ENCODE results near the gene UBE2V1. TPM values are rescaled to one million over a fixed set of nuclear protein-coding genes. Genes with fewer than 3 reads are reported as not detected.
A peak's percentile ranks its signal among the peaks of the same experiment; 100 is the strongest.

UBE2V1 gene
- total and polyA plus RNA-seq, 2 of the 13 experiments (the other 11 are each of a cell fraction or from before 2014, with no cell fraction given), result 81.3 to 132 TPM

- TF ChIP-seq ZBTB34 (CRISPR knock-in tag; IDR thresholded peaks at IDR 0.05) (0 out of 2 replicates have a peak, but pooled peaks have one; percentile 44), ZNF761 (CRISPR knock-in tag; conservative IDR thresholded peaks at IDR 0.05) (peak; percentile 71; the same call in 1 of the 2 replicates), ZNF614 (CRISPR knock-in tag; IDR thresholded peaks at IDR 0.05; ENCODE audit: borderline replicate concordance) (no peak), SP4 (CRISPR knock-in tag; IDR thresholded peaks at IDR 0.05) (peak; percentile 62; the same call in 1 of the 2 replicates), PAF1 (CRISPR knock-in tag; IDR thresholded peaks at IDR 0.05) (no peak), KLF16 (CRISPR knock-in tag; IDR thresholded peaks at IDR 0.05) (0 out of 4 replicates have a peak, but pooled peaks of 1 of the 2 experiments have one; percentile 8), ZFP91 (CRISPR knock-in tag; IDR thresholded peaks at IDR 0.05; ENCODE audit: borderline replicate concordance) (peak; percentile 66; the same call in 1 of the 2 replicates), DZIP1 (CRISPR knock-in tag; IDR thresholded peaks at IDR 0.05) (no peak), CEBPZ (IDR thresholded peaks at IDR 0.05; ENCODE audit: low read length) (no peak), ATF7-NPFF (CRISPR knock-in tag; IDR thresholded peaks at IDR 0.05; ENCODE audit: low read depth) (peak; percentile 60; the same call in 1 of the 2 replicates), ZNF441 (CRISPR knock-in tag; IDR thresholded peaks at IDR 0.05; ENCODE audit: borderline replicate concordance) (0 out of 2 replicates have a peak, but pooled peaks have one; percentile 46), MAX (IDR thresholded peaks at IDR 0.05) (peak; percentile 65), EED (CRISPR knock-in tag; IDR thresholded peaks at IDR 0.05) (peak; percentile 93), POGZ (CRISPR knock-in tag; IDR thresholded peaks at IDR 0.05) (no peak; the same call in 1 of the 2 replicates), ZNF768 (CRISPR knock-in tag; IDR thresholded peaks at IDR 0.05) (peak; percentile 99), HMG20B (CRISPR knock-in tag; conservative IDR thresholded peaks at IDR 0.05) (no peak), ZNF350 (CRISPR knock-in tag; IDR thresholded peaks at IDR 0.05; ENCODE audit: borderline replicate concordance, low read depth) (0 out of 2 replicates have a peak, but pooled peaks have one; percentile 41), NFIC (IDR thresholded peaks at IDR 0.05; ENCODE audit: low read length) (no peak)
These were observed 58.1 kb downstream of the UBE2V1 start (continued) for GRCh38 chr20:50054626-50055511.
